Fibroblast of skin of scalp (primary cell): Measurements from ENCODE around the gene RB1.
"Not testable (repeated sequence)": the region's sequence is repeated elsewhere in the genome, so short reads cannot be mapped to it uniquely, and the experiment has no call there.

Experiments used
- DNase-seq: peaks from one replicate; pipeline ENCODE4 v3.0.0-alpha.2; 2013

Gene RB1

GRCh38 chr13:48299591-48299990, 4.0 kb upstream of the RB1 start:
- no peak for DNase-seq

DNA sequence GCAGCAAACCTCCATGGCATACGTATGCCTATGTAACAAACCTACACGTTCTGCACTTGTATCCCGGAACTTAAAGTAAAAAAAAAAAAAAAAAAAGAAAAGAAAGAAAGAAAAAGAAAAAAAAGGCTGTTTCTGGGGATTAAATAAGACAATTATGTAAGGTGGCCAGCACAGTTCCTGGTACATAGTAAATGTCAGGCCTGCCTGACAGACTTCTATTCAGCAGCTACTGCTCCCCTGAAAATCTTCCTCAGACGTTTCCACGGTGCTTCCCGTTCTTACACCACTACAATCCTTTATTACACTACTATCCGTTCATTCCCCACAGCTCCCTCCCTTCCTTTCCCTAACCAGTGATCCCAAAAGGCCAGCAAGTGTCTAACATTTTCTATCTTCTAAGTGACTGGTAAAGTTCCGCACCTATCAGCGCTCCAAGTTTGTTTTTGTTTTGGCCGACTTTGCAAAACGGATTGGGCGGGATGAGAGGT, 636 bp upstream of the RB1 start:
- DNase-seq: no peak

GRCh38 chr13:48304143-48304876, 759 bp downstream of the RB1 start:
- peak; percentile 47 for DNase-seq

- no peak for DNase-seq
Measured at GRCh38 chr13:48311223-48311622, 7.7 kb downstream of the RB1 start.

DNA sequence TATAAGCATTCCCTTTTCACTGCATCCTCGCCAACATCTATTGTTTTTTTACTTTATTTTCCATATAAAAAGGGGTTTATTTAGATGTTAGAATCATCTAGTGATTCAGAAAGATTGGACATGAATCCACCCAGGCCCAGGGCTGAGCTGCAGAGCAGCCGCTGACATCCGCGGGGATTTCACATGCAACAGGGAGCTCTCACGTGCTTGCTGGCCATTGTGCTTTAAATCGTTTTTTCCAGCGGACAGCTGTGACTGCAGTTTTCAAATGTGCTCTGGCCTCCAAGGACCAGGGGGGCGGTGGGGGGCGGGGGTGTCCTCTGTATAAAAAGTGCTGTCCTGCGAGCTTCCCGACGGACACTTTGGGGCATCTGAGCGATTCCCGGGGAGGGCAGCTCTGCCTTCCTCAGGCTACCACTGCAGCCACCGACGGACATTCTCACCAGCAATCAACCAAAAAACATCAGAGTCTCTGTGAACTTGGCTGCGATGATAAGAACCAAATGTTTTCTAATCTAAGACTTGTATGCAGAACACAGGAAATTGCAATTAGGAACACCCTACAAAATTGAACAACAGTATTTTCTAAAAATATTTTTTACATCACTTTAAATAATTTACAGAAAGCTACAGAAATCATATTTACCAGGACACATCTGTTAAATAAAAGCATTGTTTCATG, 12.6 kb downstream of the RB1 start:
- DNase-seq: no peak

- no peak for DNase-seq
Measured at GRCh38 chr13:48316826-48317510, 13.4 kb downstream of the RB1 start.

- no peak for DNase-seq
Measured at GRCh38 chr13:48317511-48318376, 14.2 kb downstream of the RB1 start.

DNA sequence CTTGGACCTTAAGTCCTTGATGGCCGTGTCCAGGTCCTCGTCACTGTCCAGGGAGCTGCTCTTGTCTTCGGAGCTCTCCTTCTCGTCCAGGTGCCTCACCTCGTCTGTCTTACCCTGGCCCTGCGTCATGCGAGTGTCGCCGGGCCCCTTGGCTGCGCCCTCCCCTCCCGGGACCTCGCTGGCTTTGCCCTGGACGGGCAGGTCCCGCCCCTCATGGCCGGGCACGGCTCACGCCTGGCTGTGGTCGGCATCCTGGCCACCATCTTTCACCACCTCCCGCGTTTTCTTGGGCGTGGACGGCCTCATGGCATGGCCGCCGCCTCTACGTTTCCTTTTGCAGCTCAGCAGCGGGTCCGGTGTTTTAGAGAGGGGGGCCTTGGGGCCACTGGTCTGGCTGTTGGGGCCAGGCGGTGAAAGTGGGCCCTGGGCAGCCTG, 14.8 kb downstream of the RB1 start:
- no peak for DNase-seq

- DNase-seq: peak; percentile 18
Measured at GRCh38 chr13:48318821-48319511, 15.4 kb downstream of the RB1 start.

DNA sequence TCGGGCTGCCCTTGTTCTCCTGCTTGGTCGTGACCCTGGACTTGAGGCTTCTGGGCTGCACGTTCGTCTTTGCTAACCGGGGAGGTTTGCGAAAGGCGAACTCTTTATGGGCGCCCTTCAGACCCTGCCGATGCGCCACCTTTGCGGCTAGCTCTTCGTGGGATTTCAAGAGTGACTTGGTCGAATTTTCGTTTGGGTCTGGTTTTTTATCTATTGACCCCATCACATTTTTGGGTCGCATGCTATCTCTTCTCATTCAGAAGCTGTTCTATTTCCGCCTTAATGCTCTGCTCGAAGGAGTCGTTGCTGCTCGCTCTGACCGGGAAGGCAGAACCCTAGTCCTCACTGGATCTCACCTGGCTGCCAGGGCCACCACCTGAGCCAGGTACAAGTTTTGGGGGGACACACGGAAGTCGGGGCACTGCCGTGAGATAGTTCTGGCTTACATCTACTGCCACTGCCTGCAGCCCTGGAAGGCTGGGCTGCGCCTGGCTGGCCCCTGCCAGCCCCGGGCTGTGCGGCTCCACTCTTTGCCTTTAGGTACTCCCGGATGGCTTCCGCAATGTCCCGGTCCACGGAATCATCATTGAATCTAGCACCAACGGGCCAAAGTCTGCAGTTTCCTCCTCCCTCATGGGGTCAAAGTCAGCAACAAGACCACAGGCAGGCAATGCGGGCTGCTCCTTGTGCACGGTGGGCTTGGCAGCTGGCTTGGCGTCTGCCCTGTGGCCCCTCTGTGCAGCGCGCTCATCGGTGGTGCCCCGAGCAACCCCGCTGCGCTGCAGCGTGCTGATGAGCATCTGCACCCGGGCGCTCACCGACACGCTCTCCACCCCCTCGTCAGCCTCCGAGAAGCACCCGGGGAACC, 16.2 kb downstream of the RB1 start:
- DNase-seq: no peak

DNA sequence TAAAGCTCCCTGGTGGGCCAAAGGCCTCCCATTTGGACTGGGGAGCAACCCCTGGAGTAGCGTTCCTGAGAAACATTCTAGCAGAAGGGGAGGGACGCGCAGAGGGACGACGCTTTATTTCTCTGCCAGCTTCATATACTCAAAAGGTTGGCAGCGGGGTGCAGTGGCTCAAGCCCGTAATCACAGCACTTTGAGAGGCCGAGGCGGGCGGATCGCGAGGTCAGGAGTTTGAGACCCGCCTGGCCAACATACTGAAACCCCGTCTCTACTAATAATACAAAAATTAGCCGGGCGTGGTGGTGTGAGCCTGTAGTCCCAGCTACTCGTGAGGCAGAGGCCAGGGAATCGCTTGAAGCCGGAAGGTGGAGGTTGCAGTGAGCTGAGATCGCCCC, 16.8 kb downstream of the RB1 start:
- DNase-seq: no peak

- no peak for DNase-seq
Measured at GRCh38 chr13:48320891-48321510, 17.4 kb downstream of the RB1 start.

- no peak for DNase-seq
Measured at GRCh38 chr13:48322294-48322693, 18.7 kb downstream of the RB1 start.

DNA sequence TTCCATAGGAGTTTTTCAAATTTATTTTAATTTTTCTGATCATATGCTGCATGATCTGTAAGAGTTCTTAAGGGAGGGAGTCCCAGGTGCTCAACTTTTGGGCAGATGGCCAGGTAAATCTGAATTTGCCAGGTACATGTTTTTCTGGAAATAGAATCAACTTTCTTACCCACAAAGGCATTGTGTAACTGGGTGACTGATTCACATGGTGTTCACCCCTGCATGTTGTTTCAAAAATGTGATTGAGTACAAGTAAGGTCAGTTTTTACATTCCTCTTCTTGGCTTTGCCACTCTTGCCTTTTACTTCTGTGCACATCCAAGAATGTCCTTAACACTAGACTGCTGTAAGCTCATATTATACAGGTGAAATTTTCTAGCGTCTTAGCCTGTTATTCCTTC, 30.4 kb downstream of the RB1 start:
- no peak for DNase-seq

- DNase-seq: peak; percentile 49
Measured at GRCh38 chr13:48334534-48335127, 31.1 kb downstream of the RB1 start.

- DNase-seq: not testable (repeated sequence)
Measured at GRCh38 chr13:48339198-48339597, 35.6 kb downstream of the RB1 start.

- DNase-seq: no peak
Measured at GRCh38 chr13:48344264-48344663, 40.7 kb downstream of the RB1 start.

GRCh38 chr13:48346583-48346982, 43.0 kb downstream of the RB1 start:
- no peak for DNase-seq

GRCh38 chr13:48349525-48349924, 46.0 kb downstream of the RB1 start:
- DNase-seq: no peak

DNA sequence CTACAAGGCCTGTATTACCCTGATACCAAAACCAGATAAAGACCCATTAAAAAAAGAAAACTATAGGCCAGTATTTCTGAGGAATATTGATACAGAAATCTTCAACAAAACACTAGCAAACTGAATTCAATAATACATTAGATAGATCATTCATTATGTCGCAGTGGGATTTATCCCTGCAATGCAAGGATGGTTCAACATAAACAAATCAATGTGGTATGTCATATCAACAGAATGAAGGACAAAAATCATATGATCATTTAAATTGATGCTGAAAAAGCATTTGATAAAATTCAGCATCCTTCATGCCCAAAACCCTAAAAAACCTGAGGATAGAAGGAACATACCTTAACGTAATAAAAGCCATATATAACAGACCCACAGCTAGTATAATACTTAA, 50.0 kb downstream of the RB1 start:
- no peak for DNase-seq
